Activated CD8-positive, alpha-beta memory T cell treated with anti-CD3 and anti-CD28 coated beads for 48 hours (primary cell): ENCODE data around the gene ALKBH5.

ENCODE experiments used
- DNase-seq, 3 experiments: peaks; one replicate each; pipeline ENCODE4 v3.0.0-alpha.2; 2020; ENCODE audit warnings: low read depth in 2 of 3, low spot score in 2 of 3

ALKBH5 gene

GRCh38 chr17:18157354-18157985, 26.2 kb upstream of the ALKBH5 start:
- DNase-seq: no peak

- DNase-seq: peak; percentile 80 to 94 (median 94)
Measured at GRCh38 chr17:18158022-18158600, 25.5 kb upstream of the ALKBH5 start.

GRCh38 chr17:18159551-18160120, 24.0 kb upstream of the ALKBH5 start:
- DNase-seq: no peak

DNA sequence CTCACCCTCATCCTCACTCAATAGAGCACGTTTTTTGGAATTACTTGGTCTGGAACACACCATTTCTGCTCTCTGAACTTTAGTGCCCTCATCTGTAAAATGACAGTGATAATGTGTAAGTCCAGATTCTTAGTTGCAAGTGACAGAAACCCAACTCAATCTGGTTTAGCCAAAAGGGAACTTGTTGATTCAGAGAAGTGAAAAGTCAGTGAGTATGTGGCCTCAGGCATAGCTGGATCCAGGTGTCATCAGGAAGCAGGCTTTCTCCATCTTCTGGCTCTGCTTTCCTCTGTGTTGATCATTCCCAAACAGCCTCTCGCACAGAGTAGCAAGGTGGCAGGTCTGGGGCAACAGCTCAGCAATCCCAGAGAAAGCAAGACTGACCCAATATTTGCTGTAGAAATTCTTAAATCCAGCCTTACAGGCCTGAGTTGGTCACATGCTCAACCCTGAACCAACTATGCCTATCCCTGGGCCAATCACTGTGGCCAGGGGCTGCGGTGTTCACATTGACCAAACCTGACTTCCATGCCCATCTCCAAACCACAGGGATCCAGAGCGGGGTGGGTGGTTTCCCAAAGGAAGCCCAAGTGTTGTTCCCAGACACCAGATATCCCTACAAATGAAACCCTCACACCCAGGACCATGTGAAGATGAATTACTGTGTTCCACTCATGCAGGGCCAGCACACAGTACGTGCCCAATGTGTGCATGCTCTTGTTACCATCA, 23.3 kb upstream of the ALKBH5 start:
- no peak for DNase-seq

DNA sequence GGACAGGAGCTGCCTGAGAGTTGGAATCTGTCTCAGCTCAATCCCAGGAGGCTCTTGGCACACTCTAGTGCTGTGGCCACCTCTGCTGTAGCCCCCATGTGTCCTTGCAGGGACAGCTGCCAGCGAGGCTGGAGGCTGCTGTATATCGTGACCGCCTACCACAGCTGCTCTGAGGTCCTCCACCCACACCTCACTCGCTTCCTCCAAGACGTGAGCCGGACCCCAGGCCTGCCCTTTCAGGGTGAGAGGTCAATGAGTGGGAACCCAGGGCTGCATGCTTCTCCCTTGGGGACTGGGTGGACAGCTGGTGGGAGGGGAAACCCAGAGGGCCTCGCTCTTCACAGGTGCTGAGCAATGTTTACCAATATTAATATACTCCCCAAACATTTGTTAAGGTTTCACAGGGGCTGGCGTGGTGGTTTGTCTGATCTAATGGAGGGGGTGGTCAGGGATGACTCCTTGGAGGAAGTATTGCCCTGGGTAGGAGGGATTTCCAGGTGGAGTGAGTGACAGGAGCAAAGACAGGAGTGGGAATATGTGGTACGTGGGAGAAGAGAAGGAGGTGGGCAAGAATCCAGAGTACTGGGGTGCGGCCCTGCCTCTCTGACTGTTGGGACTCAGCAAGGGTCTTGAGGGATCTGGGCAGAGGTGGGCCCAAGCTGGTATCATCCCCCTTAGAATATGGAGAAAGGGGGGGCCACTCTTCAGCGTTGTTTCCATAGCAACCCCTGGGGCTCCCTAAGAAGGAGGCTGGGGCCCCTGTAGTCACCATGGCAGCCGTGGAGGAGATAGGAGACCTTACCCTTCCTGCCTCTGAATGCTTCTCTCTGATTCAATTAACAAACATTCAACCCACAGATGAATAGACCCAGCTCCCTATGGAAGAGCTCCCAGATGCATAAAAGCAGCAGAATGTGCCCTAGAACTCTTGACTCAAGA, 22.2 kb upstream of the ALKBH5 start:
- no peak for DNase-seq

GRCh38 chr17:18163547-18163946, 20.1 kb upstream of the ALKBH5 start:
- DNase-seq: no peak

- no peak for DNase-seq
Measured at GRCh38 chr17:18166894-18167293, 16.7 kb upstream of the ALKBH5 start.

GRCh38 chr17:18167421-18167820, 16.2 kb upstream of the ALKBH5 start:
- DNase-seq: no peak

DNA sequence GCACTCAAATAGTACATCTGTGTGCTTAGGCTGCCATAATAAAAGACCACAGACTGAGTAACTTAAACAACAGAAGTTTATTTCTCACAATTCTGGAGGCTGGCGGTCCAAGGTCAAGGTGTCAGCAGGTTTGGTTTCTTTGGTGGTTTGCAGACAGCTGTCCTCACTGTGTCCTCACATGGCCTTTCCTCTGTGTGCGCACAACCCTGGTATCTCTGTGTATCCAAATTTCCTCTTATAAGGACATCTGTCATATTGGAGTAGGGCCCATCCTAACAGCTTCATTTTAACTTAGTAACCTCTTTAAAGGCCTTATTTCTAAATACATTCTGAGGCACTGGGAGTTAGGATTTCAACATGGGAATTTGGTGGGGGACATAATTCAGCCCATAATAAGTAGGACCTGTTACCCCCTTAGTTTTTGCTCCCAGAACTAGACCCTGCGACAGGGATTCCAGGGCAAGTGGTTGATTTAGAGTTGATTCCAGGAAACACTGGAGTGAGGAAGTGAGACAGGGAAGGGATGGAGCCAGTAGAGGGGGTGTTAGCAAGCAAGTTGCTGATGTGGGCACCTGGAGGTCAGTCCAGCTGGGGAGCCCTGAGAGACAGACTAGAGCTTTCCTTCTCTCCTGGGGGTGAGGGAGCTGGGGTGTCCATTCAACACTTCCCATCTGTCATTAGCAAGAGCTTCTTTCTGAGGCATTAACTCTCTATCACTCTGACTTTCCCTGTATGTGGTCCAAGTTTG, 10.9 kb upstream of the ALKBH5 start:
- DNase-seq: no peak

DNA sequence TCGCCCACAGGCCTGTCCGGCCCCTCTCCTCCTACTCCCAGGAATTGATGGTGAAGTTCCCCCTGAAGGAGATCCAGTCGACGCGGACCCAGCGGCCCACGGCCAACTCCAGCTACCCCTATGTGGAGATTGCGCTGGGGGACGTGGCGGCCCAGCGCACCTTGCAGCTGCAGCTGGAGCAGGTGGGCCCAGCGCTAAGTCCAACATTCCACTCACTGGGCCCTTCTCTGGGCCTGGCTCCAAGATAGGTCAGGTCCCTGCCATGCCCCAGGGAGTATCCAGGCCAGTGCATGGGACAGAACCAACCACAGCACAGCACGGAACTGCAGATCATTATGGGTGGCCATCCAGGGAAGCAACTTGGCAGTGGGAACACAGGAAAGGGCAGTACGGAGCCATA, 9.9 kb upstream of the ALKBH5 start:
- no peak for DNase-seq

DNA sequence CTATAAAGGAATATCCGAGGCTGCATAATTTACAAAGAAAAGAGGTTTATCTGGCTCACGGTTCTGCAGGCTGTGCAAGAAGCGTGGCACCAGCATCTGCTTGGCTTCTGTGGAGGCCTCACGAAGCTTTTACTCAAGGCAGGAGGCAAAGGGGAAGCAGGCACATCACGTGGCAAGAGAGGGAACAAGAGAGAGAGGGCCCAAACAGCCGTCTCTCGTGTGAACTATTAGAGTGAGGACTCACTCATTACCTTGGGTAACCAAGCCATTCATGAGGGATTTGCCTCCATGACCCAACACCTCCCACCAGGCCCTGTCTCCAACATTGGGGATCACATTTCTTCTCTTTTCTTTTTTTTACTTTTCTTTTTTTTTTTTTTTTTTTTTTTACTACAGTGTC, 7.5 kb upstream of the ALKBH5 start:
- no peak for DNase-seq

DNA sequence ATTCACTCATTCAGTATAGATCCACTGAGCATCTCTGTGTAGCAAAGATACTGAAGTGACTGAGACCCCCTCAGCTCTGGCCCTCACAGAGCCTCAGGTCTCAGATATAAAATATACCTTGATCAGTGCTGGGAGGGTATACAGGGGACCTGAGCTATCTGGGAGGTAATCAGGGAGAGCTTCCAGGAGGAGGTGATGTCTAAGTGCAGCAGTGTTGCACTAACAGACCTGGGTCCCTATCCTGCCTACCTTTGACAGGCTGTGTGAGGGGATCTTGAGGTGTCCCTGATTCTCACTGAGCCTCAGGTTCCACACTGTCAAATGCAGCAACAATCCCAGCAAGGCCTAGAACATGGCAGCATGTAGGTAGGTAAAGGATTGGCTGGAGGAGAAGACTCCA, 6.5 kb upstream of the ALKBH5 start:
- DNase-seq: no peak

GRCh38 chr17:18177722-18178121, 5.9 kb upstream of the ALKBH5 start:
- DNase-seq: no peak

- DNase-seq: no peak
Measured at GRCh38 chr17:18179196-18179595, 4.4 kb upstream of the ALKBH5 start.

GRCh38 chr17:18179804-18180203, 3.8 kb upstream of the ALKBH5 start:
- DNase-seq: no peak

- peak in 2 of 3 experiments; percentile 14 to 30 for DNase-seq
Measured at GRCh38 chr17:18181358-18181757, 2.3 kb upstream of the ALKBH5 start.

GRCh38 chr17:18182110-18182977, 1.3 kb upstream of the ALKBH5 start:
- no peak for DNase-seq

- peak; percentile 63 to 76 (median 66) for DNase-seq
Measured at GRCh38 chr17:18182978-18183333, 672 bp upstream of the ALKBH5 start.
